H9 (cell line): Measurements from ENCODE around the gene HAUS2. TPM values are rescaled to one million over a fixed set of nuclear protein-coding genes. Genes with fewer than 3 reads are reported as not detected.

Experiments
- DNase-seq: peaks from one replicate; pipeline ENCODE4 v3.0.0-alpha.2; 2017
- H2AFZ ChIP-seq: one replicate; pipeline ENCODE4 v1.6.1; 2013; ENCODE audit warnings: mild to moderate bottlenecking, low read length, control low read depth, moderate library complexity
- H2AK5ac ChIP-seq: 2 replicates; pipeline ENCODE4 v1.6.1; 2013; ENCODE audit warnings: low read length, control low read depth, mixed read lengths; ENCODE audit not compliant: insufficient read length
- H2BK120ac ChIP-seq: one replicate; pipeline ENCODE4 v1.6.1; 2013; ENCODE audit warnings: low read depth, mild to moderate bottlenecking, low read length, control low read depth, inconsistent platforms; ENCODE audit not compliant: poor library complexity, severe bottlenecking
- H2BK12ac ChIP-seq: 2 replicates; pipeline ENCODE4 v1.6.1; 2013; ENCODE audit warnings: low read length, control low read depth, mixed read lengths, low read depth; ENCODE audit not compliant: insufficient read length
- H2BK15ac ChIP-seq: 2 replicates; pipeline ENCODE4 v1.6.1; 2013; ENCODE audit warnings: low read depth, low read length, control low read depth
- H2BK20ac ChIP-seq: one replicate; pipeline ENCODE4 v1.6.1; 2013; ENCODE audit warnings: low read depth, mild to moderate bottlenecking, low read length, control low read depth, inconsistent platforms; ENCODE audit not compliant: poor library complexity, severe bottlenecking
- H2BK5ac ChIP-seq: 2 replicates; pipeline ENCODE4 v1.6.1; 2013; ENCODE audit warnings: low read length, control low read depth, mixed read lengths; ENCODE audit not compliant: insufficient read length
- H3K14ac ChIP-seq: 2 replicates; pipeline ENCODE4 v1.6.1; 2013; ENCODE audit warnings: low read length, control low read depth; ENCODE audit not compliant: insufficient read depth
- H3K18ac ChIP-seq: 2 replicates; pipeline ENCODE4 v1.6.1; 2013; ENCODE audit warnings: low read depth, mild to moderate bottlenecking, mixed read lengths, low read length, control low read depth; ENCODE audit not compliant: insufficient read length
- H3K23ac ChIP-seq: 2 replicates; pipeline ENCODE4 v1.6.1; 2013; ENCODE audit warnings: low read length, control low read depth, mixed read lengths, low read depth; ENCODE audit not compliant: insufficient read length
- H3K23me2 ChIP-seq: 2 replicates; pipeline ENCODE4 v1.6.1; 2013; ENCODE audit warnings: low read depth, mild to moderate bottlenecking, mixed read lengths, low read length, control low read depth; ENCODE audit not compliant: insufficient read length, poor library complexity, severe bottlenecking
- H3K27ac ChIP-seq: 2 replicates; pipeline ENCODE4 v1.5.1; 2013; ENCODE audit warnings: low read length, control low read depth, mixed read lengths, low read depth; ENCODE audit not compliant: insufficient read length
- H3K27me3 ChIP-seq: 2 replicates; pipeline ENCODE4 v1.6.1; 2013; ENCODE audit warnings: low read length, control low read depth, inconsistent platforms; ENCODE audit not compliant: insufficient read depth
- H3K4ac ChIP-seq: 2 replicates; pipeline ENCODE4 v1.6.1; 2013; ENCODE audit warnings: low read depth, mild to moderate bottlenecking, control low read depth, inconsistent platforms, low read length, moderate library complexity
- H3K4me1 ChIP-seq: 2 replicates; pipeline ENCODE4 v1.6.1; 2013; ENCODE audit warnings: low read length, control low read depth, inconsistent platforms; ENCODE audit not compliant: insufficient read depth
- H3K4me2 ChIP-seq: 2 replicates; pipeline ENCODE4 v1.6.1; 2013; ENCODE audit warnings: low read length, control low read depth, mixed read lengths; ENCODE audit not compliant: insufficient read length, insufficient read depth
- H3K56ac ChIP-seq: 2 replicates; pipeline ENCODE4 v1.6.1; 2013; ENCODE audit warnings: low read depth, mild to moderate bottlenecking, mixed read lengths, low read length, control low read depth; ENCODE audit not compliant: insufficient read length
- H3K79me1 ChIP-seq: 2 replicates; pipeline ENCODE4 v1.6.1; 2013; ENCODE audit warnings: low read depth, mild to moderate bottlenecking, moderate library complexity, low read length, control low read depth, inconsistent platforms; ENCODE audit not compliant: insufficient read depth, poor library complexity, severe bottlenecking
- H3K79me2 ChIP-seq: 2 replicates; pipeline ENCODE4 v1.6.1; 2013; ENCODE audit warnings: low read length, control low read depth, inconsistent platforms; ENCODE audit not compliant: insufficient read depth
- H3K9ac ChIP-seq: 2 replicates; pipeline ENCODE4 v1.6.1; 2013; ENCODE audit warnings: low read length, control low read depth, mixed read lengths; ENCODE audit not compliant: insufficient read length; ENCODE audit errors: extremely low read depth
- H3K9me3 ChIP-seq: one replicate; pipeline ENCODE4 v1.6.1; 2013; ENCODE audit warnings: low read depth, low read length, inconsistent platforms; ENCODE audit not compliant: control insufficient read depth
- H3T11ph ChIP-seq: one replicate; pipeline ENCODE4 v1.6.1; 2013; ENCODE audit warnings: mild to moderate bottlenecking, low read length, control low read depth, inconsistent platforms
- H4K20me1 ChIP-seq: one replicate; pipeline ENCODE4 v1.6.1; 2013; ENCODE audit not compliant: control insufficient read depth, insufficient read length, insufficient read depth
- H4K5ac ChIP-seq: 2 replicates; pipeline ENCODE4 v1.6.1; 2013; ENCODE audit warnings: low read depth, mild to moderate bottlenecking, mixed read lengths, low read length, control low read depth; ENCODE audit not compliant: insufficient read length
- H4K8ac ChIP-seq: replicated peaks from 2 replicates; pipeline ENCODE4 v1.6.1; 2013; ENCODE audit warnings: low read length, control low read depth, mixed read lengths, low read depth; ENCODE audit not compliant: insufficient read length
- H4K91ac ChIP-seq: 2 replicates; pipeline ENCODE4 v1.6.1; 2013; ENCODE audit warnings: low read depth, mild to moderate bottlenecking, moderate library complexity, mixed read lengths, low read length, control low read depth; ENCODE audit not compliant: insufficient read length
- H3K27ac Mint-ChIP-seq, 3 experiments: 2 replicates in 2 of 3; 3 replicates in 1 of 3; pipeline ENCODE4 v1.8.0; 2020 to 2021; ENCODE audit warnings: mixed read lengths in 3 of 3, mild to moderate bottlenecking in 1 of 3, moderate library complexity in 1 of 3
- H3K27me3 Mint-ChIP-seq: 2 replicates; pipeline ENCODE4 v1.8.0; 2021; ENCODE audit warnings: low read depth, mild to moderate bottlenecking, moderate library complexity, mixed read lengths
- H3K36me3 Mint-ChIP-seq, 3 experiments: 2 replicates in 2 of 3; 3 replicates in 1 of 3; pipeline ENCODE4 v1.8.0; 2020 to 2021; ENCODE audit warnings: low read depth in 3 of 3, mixed read lengths in 3 of 3; ENCODE audit not compliant: insufficient read depth in 1 of 3
- H3K4me1 Mint-ChIP-seq, 2 experiments: 2 replicates each; pipeline ENCODE4 v1.8.0; 2020; ENCODE audit warnings: mixed read lengths in 2 of 2
- H3K4me3 Mint-ChIP-seq, 2 experiments: 2 replicates in 1 of 2; 3 replicates in 1 of 2; pipeline ENCODE4 v1.8.0; 2020 to 2021; ENCODE audit warnings: mild to moderate bottlenecking in 2 of 2, mixed read lengths in 2 of 2, moderate library complexity in 1 of 2
- H3K9me3 Mint-ChIP-seq, 2 experiments: 2 replicates in 1 of 2; 3 replicates in 1 of 2; pipeline ENCODE4 v1.8.0; 2020; ENCODE audit warnings: mild to moderate bottlenecking in 2 of 2, mixed read lengths in 2 of 2, moderate library complexity in 1 of 2
- WGBS: extraction: QIAGEN DNeasy Blood & Tissue Kit; methylation state at CpG from one replicate; pipeline ENCODE4 v1.1.7; 2013; ENCODE audit warnings: missing lambda C conversion rate, low lambda C conversion rate, mixed read lengths; ENCODE audit not compliant: insufficient read length; ENCODE audit errors: extremely low coverage; 5-methylcytosine and 5-hydroxymethylcytosine counted together
- total RNA-seq: library from RNA; stranded (reverse); gene quantifications from 2 replicates; pipeline ENCODE4 v1.2.1, GENCODE V29; 2021
- TF ChIP-seq, protein P1 (sequence below): fragments of 200-600 bp; sonication (generic); conservative IDR thresholded peaks from 3 replicates; pipeline ENCODE4 v1.8.0; 2021; ENCODE audit warnings: antibody characterized with exemption, mild to moderate bottlenecking

Gene HAUS2
- total RNA-seq, 1 experiment from 2014 or later = 42.5 TPM

GRCh38 chr15:42499858-42500609 is 48.6 kb upstream of the HAUS2 start:
- no peak overlapping the region for H3T11ph ChIP-seq
- Mint-ChIP-seq H3K27ac (peak overlapping the region; percentile 32 to 83 (median 64); a peak in 2 of 7 replicates), H3K4me3 (0 out of 5 replicates have a peak overlapping the region, but pooled peaks of 1 of the 2 experiments have one; percentile 17)

More at GRCh38 chr15:42499858-42500609, 48.6 kb upstream of the HAUS2 start:
- no peak overlapping the region for H3K23ac ChIP-seq
- no CpG with 5 or more reads among the region's 12 CpGs for WGBS
- no peak overlapping the region for H2AK5ac ChIP-seq
- no peak overlapping the region for H4K5ac ChIP-seq
- peaks cover 8% of the 10 kb centered on the region; the same call in 1 of the 2 replicates for H3K79me2 ChIP-seq
- H3K27ac ChIP-seq = no peak overlapping the region
- no peak overlapping the region for H3K9ac ChIP-seq
- no peak overlapping the region for H4K8ac ChIP-seq
- TF ChIP-seq, protein P1, sequence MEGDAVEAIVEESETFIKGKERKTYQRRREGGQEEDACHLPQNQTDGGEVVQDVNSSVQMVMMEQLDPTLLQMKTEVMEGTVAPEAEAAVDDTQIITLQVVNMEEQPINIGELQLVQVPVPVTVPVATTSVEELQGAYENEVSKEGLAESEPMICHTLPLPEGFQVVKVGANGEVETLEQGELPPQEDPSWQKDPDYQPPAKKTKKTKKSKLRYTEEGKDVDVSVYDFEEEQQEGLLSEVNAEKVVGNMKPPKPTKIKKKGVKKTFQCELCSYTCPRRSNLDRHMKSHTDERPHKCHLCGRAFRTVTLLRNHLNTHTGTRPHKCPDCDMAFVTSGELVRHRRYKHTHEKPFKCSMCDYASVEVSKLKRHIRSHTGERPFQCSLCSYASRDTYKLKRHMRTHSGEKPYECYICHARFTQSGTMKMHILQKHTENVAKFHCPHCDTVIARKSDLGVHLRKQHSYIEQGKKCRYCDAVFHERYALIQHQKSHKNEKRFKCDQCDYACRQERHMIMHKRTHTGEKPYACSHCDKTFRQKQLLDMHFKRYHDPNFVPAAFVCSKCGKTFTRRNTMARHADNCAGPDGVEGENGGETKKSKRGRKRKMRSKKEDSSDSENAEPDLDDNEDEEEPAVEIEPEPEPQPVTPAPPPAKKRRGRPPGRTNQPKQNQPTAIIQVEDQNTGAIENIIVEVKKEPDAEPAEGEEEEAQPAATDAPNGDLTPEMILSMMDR = no peak
- H3K56ac ChIP-seq = no peak overlapping the region
- H3K4me1 ChIP-seq = peaks cover 4% of the 10 kb centered on the region; the same call in 1 of the 2 replicates
- no peaks in the 10 kb centered on the region for H3K9me3 Mint-ChIP-seq
- no peak overlapping the region for H2BK5ac ChIP-seq
- H3K14ac ChIP-seq = no peak overlapping the region
- H3K36me3 Mint-ChIP-seq = peaks cover 0 to 9% (median 6%) of the 10 kb centered on the region in 3 experiments; a peak in 5 of 7 replicates
- H3K9me3 ChIP-seq = no peaks in the 10 kb centered on the region
- no peak overlapping the region for H3K4ac ChIP-seq
- H4K20me1 ChIP-seq = no peaks in the 10 kb centered on the region
- no peaks in the 10 kb centered on the region for H3K27me3 ChIP-seq
- no peak overlapping the region for H3K18ac ChIP-seq
- no peak overlapping the region for H2BK12ac ChIP-seq
- H2BK20ac ChIP-seq = no peak overlapping the region
- H3K4me2 ChIP-seq = no peak overlapping the region
- no peak overlapping the region for H2AFZ ChIP-seq
- H3K79me1 ChIP-seq = peaks cover 19% of the 10 kb centered on the region
- H3K4me1 Mint-ChIP-seq = peaks cover 23 to 36% of the 10 kb centered on the region in 2 experiments
- H2BK15ac ChIP-seq = no peak overlapping the region
- H4K91ac ChIP-seq = no peak overlapping the region
- H2BK120ac ChIP-seq = no peak overlapping the region
- DNase-seq = no peak
- H3K27me3 Mint-ChIP-seq = no peaks in the 10 kb centered on the region
- H3K23me2 ChIP-seq = peaks cover 7% of the 10 kb centered on the region
